NCI-H1694 treated with DMSO at 0.1 percent for 48 hours (cell line): ENCODE data around the gene VPS37C.
"Not testable (repeated sequence)": the region's sequence is repeated elsewhere in the genome, so short reads cannot be mapped to it uniquely, and the experiment has no call there.

Experiments
- DNase-seq: peaks from one replicate; lab custom pipeline; 2025; lab: John Stamatoyannopoulos, UW

Gene VPS37C

GRCh38 chr11:61161190-61162091 is at the start of gene VPS37C:
Gene VPS37C (minus strand): TSS chr11:61161426. CDS start chr11:61138829, 22,597 bp downstream.
- peak; percentile 51 for DNase-seq

- DNase-seq = not testable (repeated sequence)
Observed at GRCh38 chr11:61210629-61211028, 49.4 kb upstream of the VPS37C start.

GRCh38 chr11:61207636-61208310 is 46.5 kb upstream of the VPS37C start:
- not testable (repeated sequence) for DNase-seq

- not testable (repeated sequence) for DNase-seq
Observed at GRCh38 chr11:61204502-61205059, 43.4 kb upstream of the VPS37C start.

GRCh38 chr11:61203873-61204272 is 42.6 kb upstream of the VPS37C start:
- DNase-seq = not testable (repeated sequence)

GRCh38 chr11:61202950-61203746 is 41.9 kb upstream of the VPS37C start, which contains the start of gene PGA3:
Gene PGA3 (plus strand): TSS chr11:61203515. CDS start chr11:61203565, 50 bp downstream.
- DNase-seq = not testable (repeated sequence)

- DNase-seq = no peak
Observed at GRCh38 chr11:61201476-61201875, 40.2 kb upstream of the VPS37C start.

GRCh38 chr11:61198948-61199523 is 37.8 kb upstream of the VPS37C start:
- no peak for DNase-seq

- DNase-seq = no peak
Observed at GRCh38 chr11:61198361-61198760, 37.1 kb upstream of the VPS37C start.

GRCh38 chr11:61195719-61196118 is 34.5 kb upstream of the VPS37C start:
- DNase-seq = no peak

GRCh38 chr11:61194981-61195695 is 33.9 kb upstream of the VPS37C start:
- DNase-seq = no peak

- no peak for DNase-seq
Observed at GRCh38 chr11:61194169-61194671, 33.0 kb upstream of the VPS37C start.

- DNase-seq = no peak
Observed at GRCh38 chr11:61193596-61193995, 32.4 kb upstream of the VPS37C start.

- no peak for DNase-seq
Observed at GRCh38 chr11:61189933-61190332, 28.7 kb upstream of the VPS37C start.

- peak; percentile 75 for DNase-seq
Observed at GRCh38 chr11:61187505-61188130, 26.4 kb upstream of the VPS37C start.

- no peak for DNase-seq
Observed at GRCh38 chr11:61186504-61186903, 25.3 kb upstream of the VPS37C start.

GRCh38 chr11:61183645-61184044 is 22.4 kb upstream of the VPS37C start:
- DNase-seq = no peak

GRCh38 chr11:61181489-61181888 is 20.3 kb upstream of the VPS37C start:
- no peak for DNase-seq

GRCh38 chr11:61180205-61180604 is 19.0 kb upstream of the VPS37C start:
- DNase-seq = not testable (repeated sequence)

GRCh38 chr11:61176446-61176845 is 15.2 kb upstream of the VPS37C start:
- DNase-seq = no peak
